ENCODE data around the gene RPS6KA2. TPM values are rescaled to one million over a fixed set of nuclear protein-coding genes. Genes with fewer than 3 reads are reported as not detected.

RPS6KA2 gene
- total RNA-seq, 1 experiment from 2014 or later: 4.1 TPM

GRCh38 chr6:166559662-166560061 is 67.4 kb downstream of the RPS6KA2 start:
- DNase-seq (ENCODE audit: low read depth, low spot score): no peak
- no peak for TF ChIP-seq POLR2AphosphoS5 (IDR thresholded peaks at IDR 0.05; ENCODE audit: low read depth, low read length)
- TF ChIP-seq TCF7L2 (IDR thresholded peaks at IDR 0.05; ENCODE audit: low read depth, low read length): no peak
- TF ChIP-seq, protein P1, sequence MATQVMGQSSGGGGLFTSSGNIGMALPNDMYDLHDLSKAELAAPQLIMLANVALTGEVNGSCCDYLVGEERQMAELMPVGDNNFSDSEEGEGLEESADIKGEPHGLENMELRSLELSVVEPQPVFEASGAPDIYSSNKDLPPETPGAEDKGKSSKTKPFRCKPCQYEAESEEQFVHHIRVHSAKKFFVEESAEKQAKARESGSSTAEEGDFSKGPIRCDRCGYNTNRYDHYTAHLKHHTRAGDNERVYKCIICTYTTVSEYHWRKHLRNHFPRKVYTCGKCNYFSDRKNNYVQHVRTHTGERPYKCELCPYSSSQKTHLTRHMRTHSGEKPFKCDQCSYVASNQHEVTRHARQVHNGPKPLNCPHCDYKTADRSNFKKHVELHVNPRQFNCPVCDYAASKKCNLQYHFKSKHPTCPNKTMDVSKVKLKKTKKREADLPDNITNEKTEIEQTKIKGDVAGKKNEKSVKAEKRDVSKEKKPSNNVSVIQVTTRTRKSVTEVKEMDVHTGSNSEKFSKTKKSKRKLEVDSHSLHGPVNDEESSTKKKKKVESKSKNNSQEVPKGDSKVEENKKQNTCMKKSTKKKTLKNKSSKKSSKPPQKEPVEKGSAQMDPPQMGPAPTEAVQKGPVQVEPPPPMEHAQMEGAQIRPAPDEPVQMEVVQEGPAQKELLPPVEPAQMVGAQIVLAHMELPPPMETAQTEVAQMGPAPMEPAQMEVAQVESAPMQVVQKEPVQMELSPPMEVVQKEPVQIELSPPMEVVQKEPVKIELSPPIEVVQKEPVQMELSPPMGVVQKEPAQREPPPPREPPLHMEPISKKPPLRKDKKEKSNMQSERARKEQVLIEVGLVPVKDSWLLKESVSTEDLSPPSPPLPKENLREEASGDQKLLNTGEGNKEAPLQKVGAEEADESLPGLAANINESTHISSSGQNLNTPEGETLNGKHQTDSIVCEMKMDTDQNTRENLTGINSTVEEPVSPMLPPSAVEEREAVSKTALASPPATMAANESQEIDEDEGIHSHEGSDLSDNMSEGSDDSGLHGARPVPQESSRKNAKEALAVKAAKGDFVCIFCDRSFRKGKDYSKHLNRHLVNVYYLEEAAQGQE (IDR thresholded peaks at IDR 0.05; ENCODE audit: insufficient read depth in 1 of 2, low read depth in 2 of 2, low read length in 1 of 2): no peak
- TF ChIP-seq, protein P2, sequence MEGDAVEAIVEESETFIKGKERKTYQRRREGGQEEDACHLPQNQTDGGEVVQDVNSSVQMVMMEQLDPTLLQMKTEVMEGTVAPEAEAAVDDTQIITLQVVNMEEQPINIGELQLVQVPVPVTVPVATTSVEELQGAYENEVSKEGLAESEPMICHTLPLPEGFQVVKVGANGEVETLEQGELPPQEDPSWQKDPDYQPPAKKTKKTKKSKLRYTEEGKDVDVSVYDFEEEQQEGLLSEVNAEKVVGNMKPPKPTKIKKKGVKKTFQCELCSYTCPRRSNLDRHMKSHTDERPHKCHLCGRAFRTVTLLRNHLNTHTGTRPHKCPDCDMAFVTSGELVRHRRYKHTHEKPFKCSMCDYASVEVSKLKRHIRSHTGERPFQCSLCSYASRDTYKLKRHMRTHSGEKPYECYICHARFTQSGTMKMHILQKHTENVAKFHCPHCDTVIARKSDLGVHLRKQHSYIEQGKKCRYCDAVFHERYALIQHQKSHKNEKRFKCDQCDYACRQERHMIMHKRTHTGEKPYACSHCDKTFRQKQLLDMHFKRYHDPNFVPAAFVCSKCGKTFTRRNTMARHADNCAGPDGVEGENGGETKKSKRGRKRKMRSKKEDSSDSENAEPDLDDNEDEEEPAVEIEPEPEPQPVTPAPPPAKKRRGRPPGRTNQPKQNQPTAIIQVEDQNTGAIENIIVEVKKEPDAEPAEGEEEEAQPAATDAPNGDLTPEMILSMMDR (IDR thresholded peaks at IDR 0.05): no peak
- no peak for TF ChIP-seq SIN3A (IDR thresholded peaks at IDR 0.05; ENCODE audit: borderline replicate concordance, insufficient read depth, low read depth, low read length)
- no peaks in the 10 kb centered on the region for H3K27me3 ChIP-seq (ENCODE audit: control insufficient read depth, insufficient read depth, low read length)
- H3K27ac ChIP-seq (ENCODE audit: low read length): no peak overlapping the region
- POLR2A ChIA-PET: no interaction called here
- H3K36me3 ChIP-seq (ENCODE audit: control insufficient read depth, insufficient read depth, low read length): no peaks in the 10 kb centered on the region
- H3K4me1 ChIP-seq (ENCODE audit: control insufficient read depth, insufficient read depth, low read length): no peaks in the 10 kb centered on the region
- intact Hi-C loops (cut with micrococcal nuclease; ENCODE audit: unreplicated experiment): no loop called here
- H3K4me3 ChIP-seq (ENCODE audit: low read depth in 2 of 2, low read length in 2 of 2): no peak overlapping the region
- in situ Hi-C loops (cut with HindIII; ENCODE audit: low pct_unique_long_range_greater_than_20kb, low sequenced_read_pairs): no loop called here
- CTCF ChIA-PET: no interaction called here
- no peak for ATAC-seq
- no peaks in the 10 kb centered on the region; the same call in 1 of the 2 replicates for H3K9me3 ChIP-seq (ENCODE audit: control insufficient read depth, insufficient read depth, low read depth, low read length)
- no TSS peak for BruUV-seq (replicated peaks)

GRCh38 chr6:166559211-166559610 is 67.8 kb downstream of the RPS6KA2 start:
- ATAC-seq (no peak), DNase-seq (ENCODE audit: low read depth, low spot score) (no peak)
- in situ Hi-C loops (cut with HindIII; ENCODE audit: low pct_unique_long_range_greater_than_20kb, low sequenced_read_pairs) (no loop called here), intact Hi-C loops (cut with micrococcal nuclease; ENCODE audit: unreplicated experiment) (no loop called here)
- TF ChIP-seq, protein P2 (IDR thresholded peaks at IDR 0.05): no peak
- TF ChIP-seq SIN3A (IDR thresholded peaks at IDR 0.05; ENCODE audit: borderline replicate concordance, insufficient read depth, low read depth, low read length): no peak
- TF ChIP-seq TCF7L2 (IDR thresholded peaks at IDR 0.05; ENCODE audit: low read depth, low read length): no peak
- TF ChIP-seq, protein P1 (IDR thresholded peaks at IDR 0.05; ENCODE audit: insufficient read depth in 1 of 2, low read depth in 2 of 2, low read length in 1 of 2): no peak
- TF ChIP-seq POLR2AphosphoS5 (IDR thresholded peaks at IDR 0.05; ENCODE audit: low read depth, low read length): no peak
- Histone ChIP-seq H3K4me3 (ENCODE audit: low read depth in 2 of 2, low read length in 2 of 2) (no peak overlapping the region), H3K27me3 (ENCODE audit: control insufficient read depth, insufficient read depth, low read length) (no peaks in the 10 kb centered on the region), H3K9me3 (ENCODE audit: control insufficient read depth, insufficient read depth, low read depth, low read length) (no peaks in the 10 kb centered on the region; the same call in 1 of the 2 replicates), H3K4me1 (ENCODE audit: control insufficient read depth, insufficient read depth, low read length) (no peaks in the 10 kb centered on the region), H3K36me3 (ENCODE audit: control insufficient read depth, insufficient read depth, low read length) (no peaks in the 10 kb centered on the region), H3K27ac (ENCODE audit: low read length) (no peak overlapping the region)
- POLR2A ChIA-PET: no interaction called here
- BruUV-seq (replicated peaks): no TSS peak
- CTCF ChIA-PET: no interaction called here

All from Panc1 (cell line).